Vagina (tissue), 2 donors: Measurements from ENCODE around the gene HOXA9.

Source experiments
- CTCF ChIP-seq, 3 experiments: fragments of 450-650 bp in 2 of 3; fragments of 200-600 bp in 1 of 3; sonication (generic) in 1 of 3; IDR thresholded peaks; one replicate each; pipeline ENCODE4 v1.5.1; 2017 to 2019; ENCODE audit warnings: antibody characterized with exemption in 3 of 3, mild to moderate bottlenecking in 2 of 3, moderate library complexity in 2 of 3
- POLR2A ChIP-seq, 2 donors: fragments of 450-650 bp; IDR thresholded peaks; one replicate each; pipeline ENCODE4 v1.6.1; 2017; ENCODE audit warnings: antibody characterized with exemption in 2 of 2, mild to moderate bottlenecking in 2 of 2, moderate library complexity in 2 of 2

- TF ChIP-seq CTCF (IDR thresholded peaks at IDR 0.05) (no peak), POLR2A (IDR thresholded peaks at IDR 0.05) (no peak)
Measured at GRCh38 chr7:27118580-27118979, 46.8 kb downstream of the HOXA9 start.
